ENCODE measurements around the gene ARHGAP26.

ARHGAP26 gene

GRCh38 chr5:143054480-143054941, 284.3 kb downstream of the ARHGAP26 start:
- no peak for DNase-seq

GRCh38 chr5:143055596-143056338, 285.6 kb downstream of the ARHGAP26 start:
- DNase-seq: no peak

- DNase-seq: peak in 1 of 2 experiments; percentile 57
Observed at GRCh38 chr5:143056339-143056704, 286.1 kb downstream of the ARHGAP26 start.

- no peak for DNase-seq
Observed at GRCh38 chr5:143056792-143057579, 286.8 kb downstream of the ARHGAP26 start.

- DNase-seq: peak; percentile 36 to 74
Observed at GRCh38 chr5:143057580-143057999, 287.4 kb downstream of the ARHGAP26 start.

GRCh38 chr5:143059355-143059754, 289.2 kb downstream of the ARHGAP26 start:
- no peak for DNase-seq

GRCh38 chr5:143059976-143060765, 290.0 kb downstream of the ARHGAP26 start:
- DNase-seq: no peak

- no peak for DNase-seq
Observed at GRCh38 chr5:143061161-143061945, 291.2 kb downstream of the ARHGAP26 start.

- DNase-seq: no peak
Observed at GRCh38 chr5:143062379-143062778, 292.2 kb downstream of the ARHGAP26 start.

- DNase-seq: no peak
Observed at GRCh38 chr5:143063175-143063970, 293.2 kb downstream of the ARHGAP26 start.

- DNase-seq: no peak
Observed at GRCh38 chr5:143064218-143064641, 294.1 kb downstream of the ARHGAP26 start.

GRCh38 chr5:143064676-143065075, 294.5 kb downstream of the ARHGAP26 start:
- DNase-seq: no peak

GRCh38 chr5:143065185-143065965, 295.2 kb downstream of the ARHGAP26 start:
- DNase-seq: peak in 1 of 2 experiments; percentile 63

- DNase-seq: no peak
Observed at GRCh38 chr5:143065996-143066522, 295.9 kb downstream of the ARHGAP26 start.

GRCh38 chr5:143066556-143067281, 296.5 kb downstream of the ARHGAP26 start:
- no peak for DNase-seq

GRCh38 chr5:143068712-143069111, 298.5 kb downstream of the ARHGAP26 start:
- no peak for DNase-seq

GRCh38 chr5:143071927-143072326, 301.8 kb downstream of the ARHGAP26 start:
- DNase-seq: no peak

GRCh38 chr5:143072734-143073133, 302.6 kb downstream of the ARHGAP26 start:
- DNase-seq: no peak

GRCh38 chr5:143073766-143074165, 303.6 kb downstream of the ARHGAP26 start:
- DNase-seq: no peak

Measured in NCI-H524 (cell line).